HepG2 (cell line): ENCODE measurements around the gene SART1. TPM values are rescaled to one million over a fixed set of nuclear protein-coding genes. Genes with fewer than 3 reads are reported as not detected.
A peak's percentile ranks its signal among the peaks of the same experiment; 100 is the strongest.

Experiments used
- FOXM1 ChIP-seq: sonication (generic); formaldehyde crosslinking; IDR thresholded peaks from 2 replicates; pipeline ENCODE4 v1.5.0; 2020; ENCODE audit warnings: missing genetic modification reagents
- HIVEP1 ChIP-seq: sonication (generic); formaldehyde crosslinking; IDR thresholded peaks from 2 replicates; pipeline ENCODE4 v1.4.0; 2020; ENCODE audit warnings: mild to moderate bottlenecking, missing genetic modification reagents
- HMG20B ChIP-seq: conservative IDR thresholded peaks from 2 replicates; pipeline ENCODE4 v1.6.1; 2016; ENCODE audit warnings: missing genetic modification reagents, missing compliant biosample characterization
- HNRNPUL1 ChIP-seq: fragments of 200-400 bp; formaldehyde crosslinking; IDR thresholded peaks from 2 replicates; pipeline ENCODE4 v1.6.1; 2017; ENCODE audit warnings: low read depth, mild to moderate bottlenecking, low read length, moderate library complexity
- MTA1 ChIP-seq: sonication (generic); formaldehyde crosslinking; IDR thresholded peaks from 2 replicates; pipeline ENCODE4 v1.4.0; 2020; ENCODE audit warnings: missing genetic modification reagents, mild to moderate bottlenecking, borderline replicate concordance
- PCBP1 ChIP-seq: fragments of 200-400 bp; formaldehyde crosslinking; IDR thresholded peaks from 2 replicates; pipeline ENCODE4 v1.6.1; 2017; ENCODE audit warnings: mild to moderate bottlenecking, low read depth, low read length, borderline replicate concordance
- PLRG1 ChIP-seq: fragments of 450-650 bp; conservative IDR thresholded peaks from 2 replicates; pipeline ENCODE4 v1.6.1; 2016
- PRPF4 ChIP-seq: fragments of 200-400 bp; formaldehyde crosslinking; IDR thresholded peaks from 2 replicates; pipeline ENCODE4 v1.6.1; 2016; ENCODE audit warnings: low read length, low read depth; ENCODE audit not compliant: poor library complexity, severe bottlenecking
- RBAK ChIP-seq: sonication (generic); formaldehyde crosslinking; IDR thresholded peaks from 2 replicates; pipeline ENCODE4 v1.5.1; 2020; ENCODE audit warnings: mild to moderate bottlenecking, missing genetic modification reagents
- RBFOX2 ChIP-seq: fragments of 200-400 bp; formaldehyde crosslinking; IDR thresholded peaks from 2 replicates; pipeline ENCODE4 v1.6.1; 2017; ENCODE audit warnings: low read depth, mild to moderate bottlenecking, low read length
- TCF7L2 ChIP-seq: IDR thresholded peaks from 2 replicates; pipeline ENCODE4 v1.6.1; 2011; ENCODE audit warnings: mild to moderate bottlenecking, low read depth, low read length, moderate library complexity
- ZFP36 ChIP-seq: fragments of 150-350 bp; IDR thresholded peaks from 2 replicates; pipeline ENCODE4 v1.6.1; 2018; ENCODE audit warnings: borderline replicate concordance, low read length, low read depth; ENCODE audit not compliant: partially characterized antibody
- ZNF264 ChIP-seq: sonication (generic); formaldehyde crosslinking; IDR thresholded peaks from 2 replicates; pipeline ENCODE4 v1.4.0; 2020; ENCODE audit warnings: missing genetic modification reagents
- ZNF383 ChIP-seq: sonication (generic); formaldehyde crosslinking; IDR thresholded peaks from 2 replicates; pipeline ENCODE4 v1.4.0; 2020; ENCODE audit warnings: missing genetic modification reagents, mild to moderate bottlenecking, borderline replicate concordance
- ZNF441 ChIP-seq: sonication (generic); formaldehyde crosslinking; IDR thresholded peaks from 2 replicates; pipeline ENCODE4 v1.7.0; 2021; ENCODE audit warnings: missing genetic modification reagents, borderline replicate concordance
- ZNF629 ChIP-seq: sonication (generic); formaldehyde crosslinking; conservative IDR thresholded peaks from 2 replicates; pipeline ENCODE4 v1.5.0; 2020; ENCODE audit warnings: missing genetic modification reagents
- ZSCAN12 ChIP-seq: sonication (generic); formaldehyde crosslinking; IDR thresholded peaks from 2 replicates; pipeline ENCODE4 v1.9.0; 2021; ENCODE audit warnings: mild to moderate bottlenecking, missing genetic modification reagents
- polyA plus RNA-seq, 8 experiments: library from polyadenylated mRNA; depleted of rRNA in 3 of 8; stranded (reverse) in 7 of 8; unstranded in 1 of 8; fragments of >200 nt; fragmentation: Illumina TruSeq in 4 of 8; extraction: Trizol in 4 of 8; gene quantifications; 2 replicates each; pipeline versions ENCODE4 v1.2.1 to v1.2.3, GENCODE V29; 2011 to 2016; ENCODE audit warnings: low read depth in 4 of 8, missing spikeins in 1 of 8, mixed read lengths in 1 of 8; ENCODE audit not compliant: insufficient read depth in 1 of 8
- total RNA-seq, 5 experiments: library from RNA; depleted of rRNA; stranded (reverse); fragments of >200 nt; fragmentation: Illumina TruSeq; extraction: Trizol; gene quantifications; 2 replicates each; pipeline ENCODE4 v1.2.3, GENCODE V29; 2016; ENCODE audit warnings: low read depth in 1 of 5
- TF ChIP-seq, protein P1 (sequence below): sonication (generic); formaldehyde crosslinking; IDR thresholded peaks from 2 replicates; pipeline ENCODE4 v1.4.0; 2020; ENCODE audit warnings: missing genetic modification reagents
- TF ChIP-seq, protein P2 (sequence below): IDR thresholded peaks from 2 replicates; pipeline ENCODE4 v1.6.1; 2016; ENCODE audit warnings: missing compliant biosample characterization, missing genetic modification reagents, borderline replicate concordance
- TF ChIP-seq, protein P3 (sequence below): fragments of 450-650 bp; IDR thresholded peaks from 2 replicates; pipeline ENCODE4 v1.6.1; 2017; ENCODE audit warnings: mild to moderate bottlenecking
- TF ChIP-seq, protein P4 (sequence below): IDR thresholded peaks from 2 replicates; pipeline ENCODE4 v1.6.1; 2012; ENCODE audit warnings: low read depth, low read length, improper control_type of control experiment
- TF ChIP-seq, protein P5 (sequence below): sonication (generic); formaldehyde crosslinking; IDR thresholded peaks from 2 replicates; pipeline ENCODE4 v1.4.0; 2020; ENCODE audit warnings: mild to moderate bottlenecking, missing genetic modification reagents

SART1 gene
- total and polyA plus RNA-seq, 2 of the 13 experiments (the other 11 are each of a cell fraction or from before 2014, with no cell fraction given): 11.3 to 22.5 TPM

DNA sequence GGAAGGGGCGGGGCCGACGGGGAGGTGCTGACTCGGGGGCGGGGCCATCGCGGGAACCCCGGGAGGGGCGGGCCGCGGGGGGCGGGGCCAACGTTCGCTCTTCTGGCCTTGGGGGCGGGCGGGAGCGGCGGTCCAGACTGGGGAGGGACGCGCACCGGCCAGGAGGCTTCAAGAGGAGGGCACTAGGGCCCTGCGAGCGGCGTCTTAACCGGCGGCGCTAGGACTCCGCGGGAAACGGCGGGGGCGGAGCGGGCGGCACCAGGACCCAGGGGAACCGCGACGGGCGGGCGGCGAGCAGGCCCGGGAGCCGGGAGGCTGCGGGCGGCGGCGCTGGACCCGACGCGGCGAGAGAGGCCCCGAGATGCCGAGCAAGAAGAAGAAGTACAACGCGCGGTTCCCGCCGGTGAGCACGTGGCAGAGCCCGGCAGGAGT is 42.4 kb upstream of the SART1 start, which contains the start of gene DRAP1 (continued):
- TF ChIP-seq, protein P1, sequence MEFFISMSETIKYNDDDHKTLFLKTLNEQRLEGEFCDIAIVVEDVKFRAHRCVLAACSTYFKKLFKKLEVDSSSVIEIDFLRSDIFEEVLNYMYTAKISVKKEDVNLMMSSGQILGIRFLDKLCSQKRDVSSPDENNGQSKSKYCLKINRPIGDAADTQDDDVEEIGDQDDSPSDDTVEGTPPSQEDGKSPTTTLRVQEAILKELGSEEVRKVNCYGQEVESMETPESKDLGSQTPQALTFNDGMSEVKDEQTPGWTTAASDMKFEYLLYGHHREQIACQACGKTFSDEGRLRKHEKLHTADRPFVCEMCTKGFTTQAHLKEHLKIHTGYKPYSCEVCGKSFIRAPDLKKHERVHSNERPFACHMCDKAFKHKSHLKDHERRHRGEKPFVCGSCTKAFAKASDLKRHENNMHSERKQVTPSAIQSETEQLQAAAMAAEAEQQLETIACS (CRISPR knock-in tag): peak; percentile 59
- TF ChIP-seq, protein P2, sequence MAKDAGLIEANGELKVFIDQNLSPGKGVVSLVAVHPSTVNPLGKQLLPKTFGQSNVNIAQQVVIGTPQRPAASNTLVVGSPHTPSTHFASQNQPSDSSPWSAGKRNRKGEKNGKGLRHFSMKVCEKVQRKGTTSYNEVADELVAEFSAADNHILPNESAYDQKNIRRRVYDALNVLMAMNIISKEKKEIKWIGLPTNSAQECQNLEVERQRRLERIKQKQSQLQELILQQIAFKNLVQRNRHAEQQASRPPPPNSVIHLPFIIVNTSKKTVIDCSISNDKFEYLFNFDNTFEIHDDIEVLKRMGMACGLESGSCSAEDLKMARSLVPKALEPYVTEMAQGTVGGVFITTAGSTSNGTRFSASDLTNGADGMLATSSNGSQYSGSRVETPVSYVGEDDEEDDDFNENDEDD (CRISPR knock-in tag): peak; percentile 79; the same call in 1 of the 2 replicates
- TF ChIP-seq FOXM1 (CRISPR knock-in tag): no peak
- TF ChIP-seq, protein P3, sequence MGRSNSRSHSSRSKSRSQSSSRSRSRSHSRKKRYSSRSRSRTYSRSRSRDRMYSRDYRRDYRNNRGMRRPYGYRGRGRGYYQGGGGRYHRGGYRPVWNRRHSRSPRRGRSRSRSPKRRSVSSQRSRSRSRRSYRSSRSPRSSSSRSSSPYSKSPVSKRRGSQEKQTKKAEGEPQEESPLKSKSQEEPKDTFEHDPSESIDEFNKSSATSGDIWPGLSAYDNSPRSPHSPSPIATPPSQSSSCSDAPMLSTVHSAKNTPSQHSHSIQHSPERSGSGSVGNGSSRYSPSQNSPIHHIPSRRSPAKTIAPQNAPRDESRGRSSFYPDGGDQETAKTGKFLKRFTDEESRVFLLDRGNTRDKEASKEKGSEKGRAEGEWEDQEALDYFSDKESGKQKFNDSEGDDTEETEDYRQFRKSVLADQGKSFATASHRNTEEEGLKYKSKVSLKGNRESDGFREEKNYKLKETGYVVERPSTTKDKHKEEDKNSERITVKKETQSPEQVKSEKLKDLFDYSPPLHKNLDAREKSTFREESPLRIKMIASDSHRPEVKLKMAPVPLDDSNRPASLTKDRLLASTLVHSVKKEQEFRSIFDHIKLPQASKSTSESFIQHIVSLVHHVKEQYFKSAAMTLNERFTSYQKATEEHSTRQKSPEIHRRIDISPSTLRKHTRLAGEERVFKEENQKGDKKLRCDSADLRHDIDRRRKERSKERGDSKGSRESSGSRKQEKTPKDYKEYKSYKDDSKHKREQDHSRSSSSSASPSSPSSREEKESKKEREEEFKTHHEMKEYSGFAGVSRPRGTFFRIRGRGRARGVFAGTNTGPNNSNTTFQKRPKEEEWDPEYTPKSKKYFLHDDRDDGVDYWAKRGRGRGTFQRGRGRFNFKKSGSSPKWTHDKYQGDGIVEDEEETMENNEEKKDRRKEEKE: no peak
- peak; percentile 90; the same call in 1 of the 2 replicates for TF ChIP-seq HIVEP1 (CRISPR knock-in tag)
- TF ChIP-seq ZSCAN12 (CRISPR knock-in tag): no peak
- TF ChIP-seq PCBP1: 0 out of 2 replicates have a peak, but pooled peaks have one; percentile 68
- TF ChIP-seq ZNF383: 0 out of 2 replicates have a peak, but pooled peaks have one; percentile 16
- peak; percentile 71 for TF ChIP-seq RBFOX2
- TF ChIP-seq ZNF629 (CRISPR knock-in tag): no peak
- TF ChIP-seq RBAK: no peak
- TF ChIP-seq HNRNPUL1: no peak; the same call in 1 of the 2 replicates
- TF ChIP-seq MTA1: no peak; the same call in 1 of the 2 replicates
- TF ChIP-seq, protein P4, sequence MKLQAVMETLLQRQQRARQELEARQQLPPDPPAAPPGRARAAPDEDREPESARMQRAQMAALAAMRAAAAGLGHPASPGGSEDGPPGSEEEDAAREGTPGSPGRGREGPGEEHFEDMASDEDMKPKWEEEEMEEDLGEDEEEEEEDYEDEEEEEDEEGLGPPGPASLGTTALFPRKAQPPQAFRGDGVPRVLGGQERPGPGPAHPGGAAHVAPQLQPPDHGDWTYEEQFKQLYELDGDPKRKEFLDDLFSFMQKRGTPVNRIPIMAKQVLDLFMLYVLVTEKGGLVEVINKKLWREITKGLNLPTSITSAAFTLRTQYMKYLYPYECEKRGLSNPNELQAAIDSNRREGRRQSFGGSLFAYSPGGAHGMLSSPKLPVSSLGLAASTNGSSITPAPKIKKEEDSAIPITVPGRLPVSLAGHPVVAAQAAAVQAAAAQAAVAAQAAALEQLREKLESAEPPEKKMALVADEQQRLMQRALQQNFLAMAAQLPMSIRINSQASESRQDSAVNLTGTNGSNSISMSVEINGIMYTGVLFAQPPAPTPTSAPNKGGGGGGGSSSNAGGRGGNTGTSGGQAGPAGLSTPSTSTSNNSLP: peak; percentile 34; the same call in 1 of the 2 replicates
- no peak for TF ChIP-seq ZNF441 (CRISPR knock-in tag)
- no peak for TF ChIP-seq ZFP36
- TF ChIP-seq, protein P5, sequence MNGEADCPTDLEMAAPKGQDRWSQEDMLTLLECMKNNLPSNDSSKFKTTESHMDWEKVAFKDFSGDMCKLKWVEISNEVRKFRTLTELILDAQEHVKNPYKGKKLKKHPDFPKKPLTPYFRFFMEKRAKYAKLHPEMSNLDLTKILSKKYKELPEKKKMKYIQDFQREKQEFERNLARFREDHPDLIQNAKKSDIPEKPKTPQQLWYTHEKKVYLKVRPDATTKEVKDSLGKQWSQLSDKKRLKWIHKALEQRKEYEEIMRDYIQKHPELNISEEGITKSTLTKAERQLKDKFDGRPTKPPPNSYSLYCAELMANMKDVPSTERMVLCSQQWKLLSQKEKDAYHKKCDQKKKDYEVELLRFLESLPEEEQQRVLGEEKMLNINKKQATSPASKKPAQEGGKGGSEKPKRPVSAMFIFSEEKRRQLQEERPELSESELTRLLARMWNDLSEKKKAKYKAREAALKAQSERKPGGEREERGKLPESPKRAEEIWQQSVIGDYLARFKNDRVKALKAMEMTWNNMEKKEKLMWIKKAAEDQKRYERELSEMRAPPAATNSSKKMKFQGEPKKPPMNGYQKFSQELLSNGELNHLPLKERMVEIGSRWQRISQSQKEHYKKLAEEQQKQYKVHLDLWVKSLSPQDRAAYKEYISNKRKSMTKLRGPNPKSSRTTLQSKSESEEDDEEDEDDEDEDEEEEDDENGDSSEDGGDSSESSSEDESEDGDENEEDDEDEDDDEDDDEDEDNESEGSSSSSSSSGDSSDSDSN: peak; percentile 75
- peak; percentile 65; the same call in 1 of the 2 replicates for TF ChIP-seq HMG20B
- no peak for TF ChIP-seq PRPF4
- TF ChIP-seq ZNF264 (CRISPR knock-in tag): peak; percentile 83
- no peak for TF ChIP-seq TCF7L2
- TF ChIP-seq PLRG1: no peak
